Stimulated activated naive CD8-positive, alpha-beta T cell treated with anti-CD3 and anti-CD28 coated beads, Interleukin-15, amount 100 ng/mL, for 72 hours (primary cell): ENCODE results near the gene HMCES.
"Not testable (repeated sequence)": the region's sequence is repeated elsewhere in the genome, so short reads cannot be mapped to it uniquely, and the experiment has no call there.

Source experiments
- ATAC-seq: fragments of 150-1000 bp; cut with Tn5 transposase; 2 replicates; pipeline ENCODE4 v1.10.0; 2021; ENCODE audit warnings: mild to moderate bottlenecking, moderate library complexity
- DNase-seq, 2 donors: peaks; one replicate each; pipeline ENCODE4 v3.0.0; 2021 to 2022
- H3K27ac Mint-ChIP-seq, 2 donors: one replicate each; pipeline ENCODE4 v1.8.0; 2022; ENCODE audit warnings: mild to moderate bottlenecking in 2 of 2, mixed read lengths in 2 of 2, moderate library complexity in 2 of 2
- H3K27me3 Mint-ChIP-seq: one replicate; pipeline ENCODE4 v1.8.0; 2022; ENCODE audit warnings: mixed read lengths
- H3K4me1 Mint-ChIP-seq: one replicate; pipeline ENCODE4 v1.8.0; 2022; ENCODE audit warnings: mild to moderate bottlenecking, mixed read lengths
- H3K4me3 Mint-ChIP-seq, 2 donors: one replicate each; pipeline ENCODE4 v1.8.0; 2022; ENCODE audit warnings: mild to moderate bottlenecking in 2 of 2, mixed read lengths in 2 of 2, moderate library complexity in 1 of 2
- H3K9me3 Mint-ChIP-seq, 2 donors: one replicate each; pipeline ENCODE4 v1.8.0; 2022; ENCODE audit warnings: mixed read lengths in 2 of 2

Gene HMCES

GRCh38 chr3:129318921-129319320, 40.3 kb downstream of the HMCES start:
- Mint-ChIP-seq H3K9me3 (no peaks in the 10 kb centered on the region), H3K27ac (no peak overlapping the region), H3K27me3 (no peaks in the 10 kb centered on the region), H3K4me1 (peaks cover 16% of the 10 kb centered on the region), H3K4me3 (no peak overlapping the region)
- ATAC-seq (no peak), DNase-seq (no peak)

GRCh38 chr3:129320261-129320660, 41.6 kb downstream of the HMCES start:
- Mint-ChIP-seq H3K4me1 (peaks cover 7% of the 10 kb centered on the region), H3K9me3 (no peaks in the 10 kb centered on the region), H3K27ac (no peak overlapping the region), H3K4me3 (no peak overlapping the region), H3K27me3 (no peaks in the 10 kb centered on the region)
- ATAC-seq (no peak), DNase-seq (no peak)

- DNase-seq: no peak
- H3K27ac Mint-ChIP-seq: no peak overlapping the region
- ATAC-seq: no peak
- H3K9me3 Mint-ChIP-seq: no peaks in the 10 kb centered on the region
- peaks cover 7% of the 10 kb centered on the region for H3K4me1 Mint-ChIP-seq
- H3K27me3 Mint-ChIP-seq: no peaks in the 10 kb centered on the region
- no peak overlapping the region for H3K4me3 Mint-ChIP-seq
Measured at GRCh38 chr3:129320825-129321487, 42.3 kb downstream of the HMCES start.

GRCh38 chr3:129321887-129322286, 43.2 kb downstream of the HMCES start:
- ATAC-seq (no peak), DNase-seq (no peak)
- Mint-ChIP-seq H3K4me1 (peaks cover 7% of the 10 kb centered on the region), H3K27ac (no peak overlapping the region), H3K4me3 (no peak overlapping the region), H3K9me3 (no peaks in the 10 kb centered on the region), H3K27me3 (no peaks in the 10 kb centered on the region)

GRCh38 chr3:129323651-129324294, 45.1 kb downstream of the HMCES start:
- DNase-seq (no peak), ATAC-seq (peak; percentile 27)
- Mint-ChIP-seq H3K4me1 (no peaks in the 10 kb centered on the region), H3K27ac (no peak overlapping the region), H3K4me3 (no peak overlapping the region), H3K9me3 (no peaks in the 10 kb centered on the region), H3K27me3 (no peaks in the 10 kb centered on the region)

GRCh38 chr3:129324855-129325254, 46.2 kb downstream of the HMCES start:
- H3K27me3 Mint-ChIP-seq: no peaks in the 10 kb centered on the region
- no peaks in the 10 kb centered on the region for H3K4me1 Mint-ChIP-seq
- H3K9me3 Mint-ChIP-seq: no peaks in the 10 kb centered on the region
- H3K27ac Mint-ChIP-seq: no peak overlapping the region
- no peak for DNase-seq
- no peak overlapping the region for H3K4me3 Mint-ChIP-seq
- ATAC-seq: no peak

GRCh38 chr3:129325383-129325782, 46.7 kb downstream of the HMCES start:
- DNase-seq: no peak
- no peak overlapping the region for H3K4me3 Mint-ChIP-seq
- no peaks in the 10 kb centered on the region for H3K4me1 Mint-ChIP-seq
- H3K27ac Mint-ChIP-seq: no peak overlapping the region
- ATAC-seq: peak; percentile 16
- H3K9me3 Mint-ChIP-seq: no peaks in the 10 kb centered on the region
- H3K27me3 Mint-ChIP-seq: no peaks in the 10 kb centered on the region

- no peaks in the 10 kb centered on the region for H3K9me3 Mint-ChIP-seq
- DNase-seq: no peak
- H3K27me3 Mint-ChIP-seq: no peaks in the 10 kb centered on the region
- no peak for ATAC-seq
- H3K4me1 Mint-ChIP-seq: no peaks in the 10 kb centered on the region
- no peak overlapping the region for H3K27ac Mint-ChIP-seq
- no peak overlapping the region for H3K4me3 Mint-ChIP-seq
Measured at GRCh38 chr3:129326138-129326537, 47.5 kb downstream of the HMCES start.

GRCh38 chr3:129326595-129326994, 47.9 kb downstream of the HMCES start:
- no peak overlapping the region for H3K27ac Mint-ChIP-seq
- H3K4me1 Mint-ChIP-seq: no peaks in the 10 kb centered on the region
- ATAC-seq (no peak), DNase-seq (no peak)
- no peaks in the 10 kb centered on the region for H3K9me3 Mint-ChIP-seq
- no peak overlapping the region for H3K4me3 Mint-ChIP-seq
- H3K27me3 Mint-ChIP-seq: no peaks in the 10 kb centered on the region

- H3K27ac Mint-ChIP-seq: peak overlapping the region in 1 of 2 donors; percentile 11
- H3K4me1 Mint-ChIP-seq: no peaks in the 10 kb centered on the region
- DNase-seq (no peak), ATAC-seq (no peak)
- H3K9me3 Mint-ChIP-seq: no peaks in the 10 kb centered on the region
- H3K4me3 Mint-ChIP-seq: no peak overlapping the region
- no peaks in the 10 kb centered on the region for H3K27me3 Mint-ChIP-seq
Measured at GRCh38 chr3:129327510-129327909, 48.8 kb downstream of the HMCES start.

- Mint-ChIP-seq H3K27me3 (no peaks in the 10 kb centered on the region), H3K4me3 (no peak overlapping the region), H3K27ac (no peak overlapping the region), H3K4me1 (no peaks in the 10 kb centered on the region), H3K9me3 (no peaks in the 10 kb centered on the region)
- no peak for DNase-seq
- no peak for ATAC-seq
Measured at GRCh38 chr3:129329858-129330257, 51.2 kb downstream of the HMCES start.

GRCh38 chr3:129330409-129330808, 51.7 kb downstream of the HMCES start:
- H3K27me3 Mint-ChIP-seq: no peaks in the 10 kb centered on the region
- DNase-seq: no peak
- no peaks in the 10 kb centered on the region for H3K9me3 Mint-ChIP-seq
- ATAC-seq: no peak
- no peak overlapping the region for H3K27ac Mint-ChIP-seq
- no peak overlapping the region for H3K4me3 Mint-ChIP-seq
- no peaks in the 10 kb centered on the region for H3K4me1 Mint-ChIP-seq

- no peak overlapping the region for H3K27ac Mint-ChIP-seq
- no peak overlapping the region for H3K4me3 Mint-ChIP-seq
- H3K9me3 Mint-ChIP-seq: no peaks in the 10 kb centered on the region
- no peak for DNase-seq
- no peak for ATAC-seq
- no peaks in the 10 kb centered on the region for H3K4me1 Mint-ChIP-seq
- H3K27me3 Mint-ChIP-seq: no peaks in the 10 kb centered on the region
Measured at GRCh38 chr3:129333891-129334290, 55.2 kb downstream of the HMCES start.

- Mint-ChIP-seq H3K27ac (no peak overlapping the region), H3K4me1 (no peaks in the 10 kb centered on the region), H3K27me3 (no peaks in the 10 kb centered on the region), H3K4me3 (no peak overlapping the region), H3K9me3 (no peaks in the 10 kb centered on the region)
- no peak for DNase-seq
- no peak for ATAC-seq
Measured at GRCh38 chr3:129336093-129336706, 57.5 kb downstream of the HMCES start.

GRCh38 chr3:129337719-129338118, 59.0 kb downstream of the HMCES start:
- not testable (repeated sequence) for ATAC-seq, H3K27ac Mint-ChIP-seq, H3K4me3 Mint-ChIP-seq, H3K4me1 Mint-ChIP-seq, H3K9me3 Mint-ChIP-seq, DNase-seq
- peaks cover 13% of the 10 kb centered on the region for H3K27me3 Mint-ChIP-seq

GRCh38 chr3:129339186-129339585, 60.5 kb downstream of the HMCES start:
- DNase-seq, H3K4me3 Mint-ChIP-seq, H3K9me3 Mint-ChIP-seq, H3K4me1 Mint-ChIP-seq, H3K27ac Mint-ChIP-seq, ATAC-seq: not testable (repeated sequence)
- H3K27me3 Mint-ChIP-seq: peaks cover 24% of the 10 kb centered on the region
